ES-I3 (cell line): Measurements from ENCODE around the gene SIPA1.
A peak's percentile ranks its signal among the peaks of the same experiment; 100 is the strongest.

Experiments used
- H3K36me3 ChIP-seq: 2 replicates; pipeline ENCODE4 v1.6.1; 2013; ENCODE audit warnings: mild to moderate bottlenecking, low read length, control low read depth, moderate library complexity; ENCODE audit not compliant: insufficient read depth
- H3K4me1 ChIP-seq: 2 replicates; pipeline ENCODE4 v1.6.1; 2013; ENCODE audit warnings: mild to moderate bottlenecking, control low read depth, low read length; ENCODE audit not compliant: insufficient read depth
- H3K9ac ChIP-seq: 2 replicates; pipeline ENCODE4 v1.6.1; 2013; ENCODE audit warnings: low read depth, mild to moderate bottlenecking, low read length, moderate library complexity
- H3K9me3 ChIP-seq: 2 replicates; pipeline ENCODE4 v1.6.1; 2013; ENCODE audit warnings: mild to moderate bottlenecking, low read length, moderate library complexity; ENCODE audit not compliant: control insufficient read depth, insufficient read depth

Gene SIPA1

DNA sequence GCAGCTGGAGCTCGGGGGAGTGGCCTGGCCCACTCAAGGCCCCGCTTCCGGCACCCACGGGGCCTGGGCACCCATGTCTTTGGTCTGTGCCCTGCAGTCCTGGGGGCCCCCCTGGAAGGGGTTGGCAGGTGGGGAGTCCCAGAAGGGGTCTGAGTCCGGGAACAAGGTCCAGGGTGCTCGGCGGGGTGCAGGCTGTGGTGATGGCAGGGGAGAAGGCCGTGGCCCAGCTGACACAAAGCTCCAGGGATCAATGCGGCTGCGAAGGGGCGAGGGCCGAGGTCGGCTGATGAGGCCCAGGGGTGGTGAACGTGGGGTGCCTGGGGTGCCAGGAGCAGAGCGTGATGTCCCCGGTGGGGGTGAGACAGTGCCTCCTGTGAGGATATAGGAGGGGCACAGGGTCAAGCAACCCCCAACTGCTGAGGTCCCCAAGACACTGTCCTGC lies 39.6 kb upstream of the SIPA1 start:
- Histone ChIP-seq H3K36me3 (no peaks in the 10 kb centered on the region), H3K9ac (no peak overlapping the region), H3K9me3 (no peaks in the 10 kb centered on the region), H3K4me1 (no peaks in the 10 kb centered on the region; the same call in 1 of the 2 replicates)

GRCh38 chr11:65599216-65599954 lies 38.5 kb upstream of the SIPA1 start:
- Histone ChIP-seq H3K9ac (no peak overlapping the region), H3K9me3 (no peaks in the 10 kb centered on the region), H3K36me3 (no peaks in the 10 kb centered on the region), H3K4me1 (no peaks in the 10 kb centered on the region)

DNA sequence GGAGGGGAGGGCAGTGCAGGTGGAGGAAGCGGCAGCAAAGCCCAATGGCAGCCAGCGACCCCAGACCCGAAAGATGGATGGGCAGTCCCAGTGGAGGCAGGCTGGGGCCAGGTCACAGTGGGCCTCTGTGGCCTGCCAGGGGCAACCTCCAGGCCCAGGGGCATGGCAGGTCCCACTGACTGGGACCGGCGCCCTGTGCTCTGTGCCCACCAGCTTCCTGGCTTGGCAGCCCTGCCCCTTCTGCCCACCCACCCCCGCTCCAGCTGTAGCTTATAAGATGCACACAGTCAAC lies 38.0 kb upstream of the SIPA1 start:
- Histone ChIP-seq H3K36me3 (no peaks in the 10 kb centered on the region), H3K9me3 (no peaks in the 10 kb centered on the region), H3K4me1 (no peaks in the 10 kb centered on the region), H3K9ac (no peak overlapping the region)

DNA sequence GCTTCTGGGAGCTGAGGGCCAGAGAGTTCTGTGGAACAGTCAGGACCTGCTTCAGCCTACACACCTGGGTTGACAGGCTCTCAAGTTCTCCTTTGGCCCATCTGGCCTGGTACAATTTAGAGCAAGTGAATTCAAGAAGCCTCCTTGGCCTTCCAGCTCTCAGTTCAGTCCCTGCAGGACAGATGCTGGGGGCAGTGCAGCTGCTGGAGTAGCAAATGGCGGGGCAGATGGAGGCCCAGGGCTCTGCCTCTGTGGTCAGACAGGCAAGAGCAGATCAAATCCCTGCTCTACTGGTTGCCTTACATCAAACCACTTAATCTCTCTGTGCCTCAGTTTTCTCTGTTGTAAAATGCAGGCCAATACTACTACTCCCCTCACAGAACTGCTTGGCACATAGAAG lies 33.6 kb upstream of the SIPA1 start:
- peaks cover 5% of the 10 kb centered on the region; the same call in 1 of the 2 replicates for H3K36me3 ChIP-seq
- H3K9ac ChIP-seq = no peak overlapping the region
- no peaks in the 10 kb centered on the region for H3K4me1 ChIP-seq
- no peaks in the 10 kb centered on the region for H3K9me3 ChIP-seq

DNA sequence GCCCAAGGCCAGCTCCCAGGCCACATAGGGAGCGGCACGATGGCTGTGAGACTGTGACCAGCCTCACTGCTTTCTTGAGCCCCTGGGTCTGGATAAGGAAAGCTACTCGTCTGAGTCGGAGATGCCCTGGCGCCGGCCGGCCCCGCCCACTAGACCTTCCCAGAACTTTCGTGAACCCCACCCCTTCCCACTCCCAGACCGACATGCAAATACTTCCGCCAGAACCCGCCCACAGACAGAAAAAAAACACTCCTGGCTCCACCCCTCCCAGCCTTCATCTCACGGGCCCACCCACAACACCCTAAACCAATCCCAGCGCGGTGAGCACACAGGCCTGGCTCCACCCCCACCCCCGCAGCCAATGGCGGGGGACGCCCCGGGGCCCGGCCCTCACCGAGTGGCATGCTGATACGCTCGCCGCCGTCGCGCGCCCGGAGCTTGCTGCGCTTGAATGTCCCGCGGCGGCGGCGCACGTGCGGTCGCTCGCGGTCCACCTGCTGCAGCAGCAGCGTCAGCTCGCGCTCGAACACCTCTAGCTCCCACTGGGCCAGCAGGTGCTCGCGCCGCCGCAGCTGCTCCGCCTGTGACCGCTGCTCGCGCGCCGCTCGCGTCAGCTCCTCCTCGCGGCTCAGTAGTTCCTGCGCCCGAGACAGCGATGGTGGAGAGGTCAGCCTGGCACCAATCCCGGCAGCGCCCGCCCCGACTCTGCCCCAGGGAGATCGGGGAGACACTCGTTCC lies 30.9 kb upstream of the SIPA1 start:
- Histone ChIP-seq H3K4me1 (peaks cover 4% of the 10 kb centered on the region; the same call in 1 of the 2 replicates), H3K9me3 (no peaks in the 10 kb centered on the region), H3K9ac (peak overlapping the region; percentile 32; the same call in 1 of the 2 replicates), H3K36me3 (peaks cover 5% of the 10 kb centered on the region; the same call in 1 of the 2 replicates)

- Histone ChIP-seq H3K9ac (peak overlapping the region; percentile 32; the same call in 1 of the 2 replicates), H3K36me3 (peaks cover 5% of the 10 kb centered on the region; the same call in 1 of the 2 replicates), H3K4me1 (peaks cover 12% of the 10 kb centered on the region; the same call in 1 of the 2 replicates), H3K9me3 (no peaks in the 10 kb centered on the region)
Measured at GRCh38 chr11:65607614-65608426, 30.1 kb upstream of the SIPA1 start.

GRCh38 chr11:65609229-65609628 lies 28.7 kb upstream of the SIPA1 start:
- H3K4me1 ChIP-seq = peaks cover 12% of the 10 kb centered on the region; the same call in 1 of the 2 replicates
- no peaks in the 10 kb centered on the region for H3K9me3 ChIP-seq
- peaks cover 5% of the 10 kb centered on the region; the same call in 1 of the 2 replicates for H3K36me3 ChIP-seq
- H3K9ac ChIP-seq = no peak overlapping the region

DNA sequence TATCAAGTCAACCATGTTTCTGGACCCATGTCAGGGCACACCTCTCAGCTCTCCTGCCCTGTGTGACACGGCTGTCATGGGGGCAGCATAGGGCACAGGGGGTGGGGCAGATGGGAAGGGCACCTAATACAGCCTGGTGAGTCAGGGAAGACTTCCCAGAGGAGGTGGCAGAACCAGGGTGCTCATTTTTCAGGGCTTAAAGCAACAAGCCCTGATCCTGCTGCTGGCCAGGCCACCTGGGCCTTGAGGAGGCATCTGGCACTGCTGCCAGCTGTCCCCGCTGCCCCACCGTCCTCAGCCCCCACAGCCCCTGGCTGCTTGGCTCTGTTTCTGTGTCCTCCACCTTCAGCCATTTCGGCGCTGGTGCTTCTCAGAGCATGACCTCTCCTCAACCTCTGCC lies 28.2 kb upstream of the SIPA1 start:
- Histone ChIP-seq H3K9me3 (no peaks in the 10 kb centered on the region), H3K9ac (no peak overlapping the region), H3K36me3 (peaks cover 5% of the 10 kb centered on the region; the same call in 1 of the 2 replicates), H3K4me1 (peaks cover 12% of the 10 kb centered on the region; the same call in 1 of the 2 replicates)

DNA sequence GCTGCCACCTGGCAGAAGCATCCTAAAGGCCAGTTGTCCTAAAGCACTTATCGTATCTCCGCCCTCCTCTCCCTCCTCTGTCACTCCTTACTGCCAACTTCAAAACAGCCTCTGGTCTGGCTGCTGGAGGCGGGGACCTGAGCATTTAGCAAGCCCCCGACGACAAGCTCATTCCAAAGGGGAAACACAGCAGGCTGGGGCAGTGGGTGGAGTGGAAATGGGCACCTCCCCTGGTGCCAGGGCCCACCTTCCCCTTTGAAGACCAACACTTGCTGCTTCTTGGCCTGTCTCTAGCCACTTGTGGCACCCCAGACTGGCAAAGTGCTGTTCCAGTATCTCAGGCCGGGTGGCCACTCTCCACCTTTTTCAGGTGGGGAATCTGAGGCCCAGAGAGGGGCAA lies 27.5 kb upstream of the SIPA1 start:
- Histone ChIP-seq H3K9me3 (no peaks in the 10 kb centered on the region), H3K4me1 (peaks cover 12% of the 10 kb centered on the region; the same call in 1 of the 2 replicates), H3K36me3 (peaks cover 4% of the 10 kb centered on the region; the same call in 1 of the 2 replicates), H3K9ac (no peak overlapping the region)

DNA sequence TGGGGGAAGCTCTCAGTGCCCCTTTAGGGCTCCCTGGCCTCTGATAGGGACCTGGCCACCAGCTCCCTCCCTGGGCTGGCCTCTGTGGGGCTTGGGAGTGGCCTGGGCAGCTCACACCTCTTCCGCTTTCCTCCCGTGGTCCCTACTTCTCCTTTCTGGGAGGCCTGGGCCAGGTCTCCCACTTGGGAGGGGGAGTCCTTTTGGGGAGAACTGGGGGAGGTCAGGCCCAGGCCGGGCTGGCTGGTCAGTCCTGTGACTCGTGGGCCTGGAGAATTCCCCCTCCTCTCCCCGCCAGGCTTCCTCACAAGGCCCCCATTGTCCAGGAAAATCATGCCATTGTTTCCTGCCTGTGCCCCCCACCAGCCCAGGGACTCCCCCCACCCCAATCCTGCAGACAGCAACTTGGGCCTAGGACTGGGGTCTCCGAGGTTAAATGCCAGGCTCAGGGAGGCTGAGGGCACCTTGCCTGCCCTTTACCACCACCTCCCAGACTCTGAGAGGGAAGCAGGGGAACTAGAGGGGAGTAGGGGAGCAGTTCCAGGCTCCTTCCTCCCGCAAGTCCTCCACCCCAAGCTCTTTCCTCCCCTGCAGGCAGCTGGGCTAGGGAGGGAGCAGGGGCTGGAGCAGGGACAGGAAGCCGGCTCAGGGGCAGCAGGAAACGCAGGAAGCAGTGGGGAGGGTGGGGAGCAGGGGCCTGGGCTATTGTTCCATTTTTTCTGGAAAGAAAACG lies 26.7 kb upstream of the SIPA1 start:
- Histone ChIP-seq H3K4me1 (peaks cover 12% of the 10 kb centered on the region; the same call in 1 of the 2 replicates), H3K9ac (no peak overlapping the region), H3K9me3 (no peaks in the 10 kb centered on the region), H3K36me3 (peaks cover 3% of the 10 kb centered on the region; the same call in 1 of the 2 replicates)

GRCh38 chr11:65611758-65612603 lies 25.9 kb upstream of the SIPA1 start:
- H3K4me1 ChIP-seq = peaks cover 12% of the 10 kb centered on the region; the same call in 1 of the 2 replicates
- H3K36me3 ChIP-seq = peaks cover 3% of the 10 kb centered on the region; the same call in 1 of the 2 replicates
- no peak overlapping the region for H3K9ac ChIP-seq
- H3K9me3 ChIP-seq = no peaks in the 10 kb centered on the region

- Histone ChIP-seq H3K9ac (no peak overlapping the region), H3K9me3 (no peaks in the 10 kb centered on the region), H3K36me3 (peaks cover 7% of the 10 kb centered on the region; the same call in 1 of the 2 replicates), H3K4me1 (peaks cover 12% of the 10 kb centered on the region; the same call in 1 of the 2 replicates)
Measured at GRCh38 chr11:65612691-65613090, 25.2 kb upstream of the SIPA1 start.
